ENCODE data around the gene FAH.
"Not testable (repeated sequence)": the region's sequence is repeated elsewhere in the genome, so short reads cannot be mapped to it uniquely, and the experiment has no call there.

The FAH gene

GRCh38 chr15:80152896-80153876 is at the start of gene FAH:
Gene FAH (plus strand): TSS chr15:80152999. CDS start chr15:80153055, 56 bp downstream.
- DNase-seq (ENCODE audit: low read depth) = no peak

- DNase-seq (ENCODE audit: low read depth) = no peak
Observed at GRCh38 chr15:80105193-80105592, 47.6 kb upstream of the FAH start.

GRCh38 chr15:80105595-80105994 is 47.2 kb upstream of the FAH start:
- peak; percentile 55 for DNase-seq (ENCODE audit: low read depth)

GRCh38 chr15:80106051-80106450 is 46.7 kb upstream of the FAH start:
- DNase-seq (ENCODE audit: low read depth) = peak; percentile 66

- DNase-seq (ENCODE audit: low read depth) = no peak
Observed at GRCh38 chr15:80107204-80107603, 45.6 kb upstream of the FAH start.

- no peak for DNase-seq (ENCODE audit: low read depth)
Observed at GRCh38 chr15:80107774-80108173, 45.0 kb upstream of the FAH start.

GRCh38 chr15:80109388-80109787 is 43.4 kb upstream of the FAH start:
- DNase-seq (ENCODE audit: low read depth) = no peak

- no peak for DNase-seq (ENCODE audit: low read depth)
Observed at GRCh38 chr15:80110920-80111319, 41.9 kb upstream of the FAH start.

GRCh38 chr15:80114114-80114513 is 38.7 kb upstream of the FAH start:
- no peak for DNase-seq (ENCODE audit: low read depth)

GRCh38 chr15:80115021-80115420 is 37.8 kb upstream of the FAH start:
- DNase-seq (ENCODE audit: low read depth) = no peak

- DNase-seq (ENCODE audit: low read depth) = no peak
Observed at GRCh38 chr15:80118956-80119355, 33.8 kb upstream of the FAH start.

- no peak for DNase-seq (ENCODE audit: low read depth)
Observed at GRCh38 chr15:80120636-80121035, 32.2 kb upstream of the FAH start.

GRCh38 chr15:80121546-80121945 is 31.3 kb upstream of the FAH start:
- DNase-seq (ENCODE audit: low read depth) = no peak

- no peak for DNase-seq (ENCODE audit: low read depth)
Observed at GRCh38 chr15:80123034-80123433, 29.8 kb upstream of the FAH start.

- DNase-seq (ENCODE audit: low read depth) = not testable (repeated sequence)
Observed at GRCh38 chr15:80127253-80127652, 25.5 kb upstream of the FAH start.

GRCh38 chr15:80127911-80128310 is 24.9 kb upstream of the FAH start:
- no peak for DNase-seq (ENCODE audit: low read depth)

- DNase-seq (ENCODE audit: low read depth) = no peak
Observed at GRCh38 chr15:80132382-80132781, 20.4 kb upstream of the FAH start.

GRCh38 chr15:80136854-80137253 is 15.9 kb upstream of the FAH start:
- no peak for DNase-seq (ENCODE audit: low read depth)

- DNase-seq (ENCODE audit: low read depth) = no peak
Observed at GRCh38 chr15:80138961-80139360, 13.8 kb upstream of the FAH start.

- no peak for DNase-seq (ENCODE audit: low read depth)
Observed at GRCh38 chr15:80140909-80141308, 11.9 kb upstream of the FAH start.

- DNase-seq (ENCODE audit: low read depth) = no peak
Observed at GRCh38 chr15:80141916-80142598, 10.7 kb upstream of the FAH start.

GRCh38 chr15:80142646-80143045 is 10.2 kb upstream of the FAH start:
- DNase-seq (ENCODE audit: low read depth) = no peak

- no peak for DNase-seq (ENCODE audit: low read depth)
Observed at GRCh38 chr15:80151148-80151547, 1.7 kb upstream of the FAH start.
